T1000 (cell line): ENCODE measurements around the gene HABP4.
"Not testable (repeated sequence)": the region's sequence is repeated elsewhere in the genome, so short reads cannot be mapped to it uniquely, and the experiment has no call there.

Experiments
- DNase-seq: peaks from one replicate; lab custom pipeline; 2025; ENCODE audit warnings: mixed read lengths; lab: John Stamatoyannopoulos, UW

HABP4 gene

GRCh38 chr9:96499257-96499656, 49.3 kb downstream of the HABP4 start:
- no peak for DNase-seq

GRCh38 chr9:96500696-96501632, 51.0 kb downstream of the HABP4 start:
- DNase-seq, result no peak

GRCh38 chr9:96501633-96502538, 51.9 kb downstream of the HABP4 start:
- no peak for DNase-seq

- no peak for DNase-seq
Measured at GRCh38 chr9:96502539-96503373, 52.8 kb downstream of the HABP4 start.

- DNase-seq, result not testable (repeated sequence)
Measured at GRCh38 chr9:96503374-96503748, 53.4 kb downstream of the HABP4 start.

- no peak for DNase-seq
Measured at GRCh38 chr9:96503918-96504317, 53.9 kb downstream of the HABP4 start.

GRCh38 chr9:96505316-96505991, 55.5 kb downstream of the HABP4 start:
- DNase-seq, result no peak

GRCh38 chr9:96508227-96508940, 58.4 kb downstream of the HABP4 start:
- no peak for DNase-seq

- no peak for DNase-seq
Measured at GRCh38 chr9:96509026-96509425, 59.1 kb downstream of the HABP4 start.

GRCh38 chr9:96509848-96510247, 59.9 kb downstream of the HABP4 start:
- DNase-seq, result no peak

- no peak for DNase-seq
Measured at GRCh38 chr9:96510258-96510657, 60.3 kb downstream of the HABP4 start.

GRCh38 chr9:96512240-96512639, 62.3 kb downstream of the HABP4 start:
- DNase-seq, result no peak

GRCh38 chr9:96513622-96514021, 63.7 kb downstream of the HABP4 start:
- DNase-seq, result no peak

- DNase-seq, result no peak
Measured at GRCh38 chr9:96514108-96514799, 64.3 kb downstream of the HABP4 start.

- DNase-seq, result no peak
Measured at GRCh38 chr9:96514800-96515158, 64.8 kb downstream of the HABP4 start.

GRCh38 chr9:96515621-96516470, 65.9 kb downstream of the HABP4 start:
- DNase-seq, result no peak

- no peak for DNase-seq
Measured at GRCh38 chr9:96519095-96519494, 69.1 kb downstream of the HABP4 start.

- no peak for DNase-seq
Measured at GRCh38 chr9:96519787-96520186, 69.8 kb downstream of the HABP4 start.

GRCh38 chr9:96522366-96522765, 72.4 kb downstream of the HABP4 start:
- no peak for DNase-seq
